CD4-positive, alpha-beta T cell treated with Interleukin-21 for 1 hour (primary cell): ENCODE measurements around the gene CARMIL3.
"Not testable (repeated sequence)": the region's sequence is repeated elsewhere in the genome, so short reads cannot be mapped to it uniquely, and the experiment has no call there.

Experiments
- DNase-seq: peaks from one replicate; pipeline ENCODE4 v3.0.0-alpha.2; 2020

CARMIL3 gene, protein sequence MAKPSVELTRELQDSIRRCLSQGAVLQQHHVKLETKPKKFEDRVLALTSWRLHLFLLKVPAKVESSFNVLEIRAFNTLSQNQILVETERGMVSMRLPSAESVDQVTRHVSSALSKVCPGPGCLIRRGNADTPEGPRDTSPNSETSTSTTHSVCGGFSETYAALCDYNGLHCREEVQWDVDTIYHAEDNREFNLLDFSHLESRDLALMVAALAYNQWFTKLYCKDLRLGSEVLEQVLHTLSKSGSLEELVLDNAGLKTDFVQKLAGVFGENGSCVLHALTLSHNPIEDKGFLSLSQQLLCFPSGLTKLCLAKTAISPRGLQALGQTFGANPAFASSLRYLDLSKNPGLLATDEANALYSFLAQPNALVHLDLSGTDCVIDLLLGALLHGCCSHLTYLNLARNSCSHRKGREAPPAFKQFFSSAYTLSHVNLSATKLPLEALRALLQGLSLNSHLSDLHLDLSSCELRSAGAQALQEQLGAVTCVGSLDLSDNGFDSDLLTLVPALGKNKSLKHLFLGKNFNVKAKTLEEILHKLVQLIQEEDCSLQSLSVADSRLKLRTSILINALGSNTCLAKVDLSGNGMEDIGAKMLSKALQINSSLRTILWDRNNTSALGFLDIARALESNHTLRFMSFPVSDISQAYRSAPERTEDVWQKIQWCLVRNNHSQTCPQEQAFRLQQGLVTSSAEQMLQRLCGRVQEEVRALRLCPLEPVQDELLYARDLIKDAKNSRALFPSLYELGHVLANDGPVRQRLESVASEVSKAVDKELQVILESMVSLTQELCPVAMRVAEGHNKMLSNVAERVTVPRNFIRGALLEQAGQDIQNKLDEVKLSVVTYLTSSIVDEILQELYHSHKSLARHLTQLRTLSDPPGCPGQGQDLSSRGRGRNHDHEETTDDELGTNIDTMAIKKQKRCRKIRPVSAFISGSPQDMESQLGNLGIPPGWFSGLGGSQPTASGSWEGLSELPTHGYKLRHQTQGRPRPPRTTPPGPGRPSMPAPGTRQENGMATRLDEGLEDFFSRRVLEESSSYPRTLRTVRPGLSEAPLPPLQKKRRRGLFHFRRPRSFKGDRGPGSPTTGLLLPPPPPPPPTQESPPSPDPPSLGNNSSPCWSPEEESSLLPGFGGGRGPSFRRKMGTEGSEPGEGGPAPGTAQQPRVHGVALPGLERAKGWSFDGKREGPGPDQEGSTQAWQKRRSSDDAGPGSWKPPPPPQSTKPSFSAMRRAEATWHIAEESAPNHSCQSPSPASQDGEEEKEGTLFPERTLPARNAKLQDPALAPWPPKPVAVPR (N-terminal part only)

DNA sequence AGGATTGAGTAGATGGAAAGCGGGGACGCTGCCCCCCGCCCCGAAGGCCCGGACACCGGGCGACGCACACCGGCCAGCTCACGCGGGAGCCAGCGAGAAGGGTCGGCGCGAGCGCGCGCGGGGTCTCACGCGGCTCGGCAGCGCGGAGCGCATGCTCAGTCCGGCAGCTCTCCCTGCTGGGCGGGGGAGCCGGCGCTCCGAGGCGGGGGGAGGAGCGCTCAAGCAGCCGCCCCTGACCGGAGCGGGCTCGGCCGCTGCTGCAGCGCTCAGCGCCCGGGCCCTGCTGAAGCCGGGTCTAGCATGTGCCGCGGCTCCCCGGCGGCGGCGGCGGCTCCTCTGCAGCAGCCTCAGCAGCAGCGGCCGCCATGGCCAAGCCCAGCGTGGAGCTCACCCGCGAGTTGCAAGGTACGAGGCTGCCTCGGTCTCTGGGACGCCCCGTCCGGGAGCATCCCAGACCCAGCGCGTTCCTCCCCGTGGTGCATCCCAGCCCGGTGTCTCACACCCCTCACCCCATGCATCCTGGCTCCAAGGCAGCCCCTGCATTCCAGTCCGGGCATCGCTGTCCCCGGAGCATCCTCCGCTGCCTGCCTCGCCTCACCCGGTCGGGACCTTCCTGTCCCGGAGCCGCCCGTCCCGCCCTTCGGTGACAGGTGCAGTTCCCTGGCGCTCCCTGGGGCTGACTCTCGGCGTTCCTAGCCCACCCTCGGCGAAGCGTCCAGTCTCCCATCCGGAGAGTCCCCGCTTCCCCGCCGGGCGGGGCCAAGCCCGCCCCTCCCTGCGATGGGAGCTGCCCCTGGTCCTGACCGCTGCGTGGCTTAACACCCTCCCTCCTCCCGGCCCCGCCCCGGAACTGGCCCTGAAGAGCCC, at the start of gene CARMIL3:
Gene CARMIL3, plus strand, starts transcription at position 221 of the 867 bp plus-strand sequence. Its CDS starts 145 bp downstream, at position 366.
- peak; percentile 63 for DNase-seq

DNA sequence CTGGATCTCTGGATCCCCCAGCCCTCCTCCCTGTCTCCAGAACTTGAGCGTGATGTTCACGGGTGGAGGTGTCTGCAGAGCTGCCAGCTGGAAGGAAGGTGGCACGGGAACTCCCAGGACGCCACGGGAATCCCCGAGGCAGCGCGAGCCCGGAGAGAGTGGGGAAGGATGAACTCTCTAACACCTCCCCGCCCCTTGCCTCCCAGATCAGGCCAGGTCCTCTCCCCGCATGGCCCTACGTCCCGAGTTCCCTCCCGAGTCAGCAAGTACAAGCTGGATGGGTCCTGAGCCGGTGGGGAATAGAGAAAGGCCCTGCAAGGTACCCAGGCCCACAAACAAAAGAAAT, 45.4 kb upstream of the CARMIL3 start:
- DNase-seq, result not testable (repeated sequence)

DNA sequence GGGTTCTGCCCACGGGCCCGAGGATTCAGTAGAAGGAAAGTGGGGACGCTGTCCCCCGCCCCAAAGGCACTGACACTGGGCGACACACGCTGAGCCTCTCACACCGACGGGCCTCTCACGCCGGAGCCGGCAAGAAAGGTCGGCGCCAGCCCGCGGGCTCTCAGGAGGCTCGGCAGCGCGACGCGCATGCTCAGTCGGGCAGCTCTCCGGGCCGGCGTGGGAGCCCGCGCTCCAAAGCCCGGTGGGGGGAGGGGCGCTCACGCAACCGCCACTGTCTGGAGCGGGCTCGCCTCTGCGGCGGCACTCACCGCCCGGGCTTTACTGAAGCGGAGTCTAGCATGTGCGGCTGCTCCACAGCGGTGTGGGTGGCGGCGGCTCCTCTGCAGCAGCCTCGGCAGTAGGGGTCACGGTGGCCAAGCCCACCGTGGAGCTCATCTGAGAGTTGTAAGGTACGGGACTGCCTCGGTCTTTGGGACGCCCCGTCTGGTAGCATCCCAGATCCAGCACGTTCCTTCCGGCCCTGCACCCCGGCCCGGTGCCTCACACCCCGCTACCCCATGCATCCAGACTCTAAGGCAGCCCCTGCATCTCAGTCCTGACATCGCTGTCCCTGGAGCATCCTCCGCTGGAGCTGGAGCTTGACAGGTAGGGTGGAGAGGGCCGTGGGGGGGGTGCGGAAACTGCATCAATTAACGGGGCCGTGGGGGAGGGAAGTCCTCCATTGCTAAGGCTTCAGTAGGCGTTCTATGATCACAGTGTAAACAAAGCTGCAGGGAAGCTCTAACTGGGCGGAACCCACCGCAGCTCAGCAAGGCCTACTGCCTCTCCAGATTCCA, 44.8 kb upstream of the CARMIL3 start:
- DNase-seq, result peak; percentile 69

DNA sequence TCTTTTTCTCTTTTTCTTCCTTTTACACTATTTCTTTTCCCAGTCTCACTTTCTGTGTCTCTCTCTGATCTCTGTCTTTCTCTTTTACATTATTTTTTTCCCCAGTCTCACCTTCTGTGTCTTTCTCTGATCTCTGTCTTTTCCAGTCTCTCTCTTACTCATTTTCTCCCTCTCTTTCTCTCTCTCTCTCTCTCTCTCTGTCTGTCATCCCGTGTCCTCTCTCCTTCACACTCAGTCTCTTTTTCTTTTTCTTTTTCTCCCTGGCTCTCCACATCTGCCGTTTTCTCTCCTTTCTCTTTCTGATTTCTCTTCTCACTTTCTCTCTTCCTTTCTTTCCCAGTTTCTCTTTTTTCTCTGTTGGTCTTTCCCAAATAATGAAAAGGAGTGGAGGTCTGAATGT, 40.8 kb upstream of the CARMIL3 start:
- DNase-seq, result no peak

DNA sequence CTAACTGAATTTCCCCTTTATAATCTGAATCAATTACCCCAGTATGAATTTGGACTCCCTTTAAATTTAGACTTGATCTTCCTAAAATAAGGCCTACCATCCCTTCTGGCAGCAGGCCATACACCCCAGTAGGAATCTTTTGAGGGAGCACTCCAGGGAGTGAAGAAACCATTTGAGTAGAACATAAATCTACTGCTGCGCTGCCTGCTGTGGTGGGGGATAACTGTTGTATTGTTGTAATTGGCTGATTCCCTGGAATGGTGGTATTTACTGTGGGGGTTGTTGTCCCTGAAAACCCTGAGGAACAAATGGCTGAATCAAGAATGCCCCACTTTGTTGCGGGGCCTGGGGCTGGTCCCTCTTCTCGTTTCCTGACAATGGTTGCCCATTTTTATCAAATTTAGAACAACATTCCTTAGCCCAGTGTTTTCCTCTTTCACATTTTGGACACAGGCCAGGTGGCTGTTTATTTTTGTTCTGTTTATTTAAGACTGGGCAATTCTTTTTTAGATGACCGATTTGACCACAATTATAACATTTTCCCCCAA, 39.0 kb upstream of the CARMIL3 start:
- not testable (repeated sequence) for DNase-seq

DNA sequence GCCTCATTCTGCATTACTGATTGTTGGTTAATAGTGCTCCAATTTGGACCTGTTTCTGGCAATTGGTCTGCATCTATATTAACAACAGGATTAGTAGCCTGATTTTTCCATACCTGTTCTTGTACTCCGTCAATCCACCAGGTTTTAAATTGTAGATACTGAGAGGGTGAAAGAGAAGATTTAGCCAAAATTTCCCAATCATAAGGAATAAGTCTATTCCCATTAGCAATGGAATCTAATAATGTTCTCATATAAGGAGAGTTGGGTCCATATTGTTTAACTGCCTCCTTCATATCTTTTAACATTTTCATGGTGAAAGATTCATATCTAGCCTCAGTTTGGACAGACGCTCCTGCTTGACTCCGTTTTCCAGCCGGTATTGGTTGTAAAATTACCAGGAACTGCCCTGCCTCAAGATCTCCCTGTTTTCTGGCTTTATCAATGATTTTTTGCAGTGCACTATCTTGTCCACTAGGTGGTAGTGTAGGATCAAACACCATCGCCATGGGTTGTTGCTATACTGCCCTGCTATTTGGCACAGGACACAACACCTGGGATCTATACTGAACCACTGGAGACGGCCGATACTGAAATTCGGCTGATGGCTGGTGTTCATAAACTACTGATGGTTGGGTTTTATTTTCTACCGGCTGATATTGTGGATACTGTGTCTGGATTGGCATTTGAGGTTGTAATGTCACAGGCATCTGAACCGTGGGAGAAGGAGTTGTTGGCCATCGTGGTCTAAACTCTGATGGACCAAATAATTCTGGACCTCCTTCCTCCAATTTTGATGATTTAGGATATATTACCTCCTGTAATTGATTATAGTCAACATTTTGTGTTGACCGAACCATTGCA, 37.9 kb upstream of the CARMIL3 start:
- peak; percentile 83 for DNase-seq

DNA sequence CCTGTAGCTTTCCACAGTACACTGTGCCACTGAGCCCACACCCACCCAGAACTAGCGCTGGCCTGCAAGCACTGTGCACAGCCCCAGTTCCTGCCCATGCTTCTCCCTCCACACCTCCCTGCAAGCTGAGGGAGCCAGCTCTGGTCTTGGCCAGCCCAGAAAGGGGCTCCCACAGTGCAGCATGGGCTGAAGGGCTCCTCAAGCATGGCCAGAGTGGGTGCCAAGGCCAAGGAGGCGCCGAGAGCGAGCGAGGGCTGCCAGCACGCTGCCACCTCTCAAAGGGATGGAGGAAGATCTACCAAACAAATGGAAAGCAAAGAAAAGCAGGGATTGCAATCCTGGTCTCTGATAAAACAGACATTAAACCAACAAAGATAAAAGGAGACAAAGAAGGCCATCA, 36.1 kb upstream of the CARMIL3 start:
- DNase-seq, result not testable (repeated sequence)

DNA sequence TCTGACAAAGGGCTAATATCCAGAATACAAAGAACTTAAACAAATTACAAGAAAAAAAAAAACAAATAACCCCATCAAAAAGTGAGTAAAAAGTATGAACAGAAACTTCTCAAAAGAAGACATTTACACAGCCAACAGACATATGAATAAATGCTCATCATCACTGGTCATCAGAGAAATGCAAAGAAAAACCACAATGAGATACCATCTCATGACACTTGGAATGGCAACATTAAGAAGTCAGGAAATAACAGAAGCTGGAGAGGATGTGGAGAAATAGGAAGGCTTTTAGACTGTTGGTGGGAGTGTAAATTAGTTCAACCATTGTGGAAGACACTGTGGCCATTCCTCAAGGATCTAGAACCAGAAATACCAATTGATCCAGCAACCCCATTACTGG, 32.8 kb upstream of the CARMIL3 start:
- not testable (repeated sequence) for DNase-seq

DNA sequence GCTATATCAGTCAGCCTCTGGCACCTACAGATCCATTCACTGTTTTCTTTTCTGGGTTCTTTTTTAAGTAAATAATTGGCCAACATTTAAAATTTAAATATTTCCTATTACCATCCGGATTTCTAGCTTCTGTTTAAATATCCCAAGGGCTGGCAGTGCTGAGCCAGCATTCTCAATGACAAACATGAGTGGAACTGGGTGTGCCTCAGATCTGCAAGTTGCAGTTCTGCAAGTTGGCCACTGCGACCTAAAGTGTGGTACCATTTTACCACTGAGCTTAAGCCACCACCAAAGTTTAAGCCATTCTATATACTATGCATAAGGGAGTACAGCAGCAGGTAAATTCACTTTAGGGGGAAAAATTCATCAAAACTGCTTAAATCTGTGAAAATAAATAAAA, 31.9 kb upstream of the CARMIL3 start:
- not testable (repeated sequence) for DNase-seq

DNA sequence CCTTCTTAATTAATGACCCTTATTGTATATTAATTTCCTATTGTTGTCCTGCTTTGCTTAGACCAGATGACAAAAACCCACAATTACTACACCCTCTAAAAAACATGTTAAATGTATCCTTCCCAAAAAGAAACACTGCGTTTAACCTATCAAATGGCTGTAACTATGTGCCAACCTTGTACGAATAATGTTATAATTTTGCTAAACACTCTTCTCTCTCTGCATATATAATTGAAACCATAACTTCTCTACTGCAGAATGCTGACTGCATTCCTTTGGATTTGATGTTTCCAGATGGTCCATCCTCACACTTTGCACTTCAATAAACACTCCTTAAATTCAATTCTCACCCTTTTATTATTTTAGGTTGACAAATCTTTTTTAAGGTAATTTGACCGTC, 31.3 kb upstream of the CARMIL3 start:
- DNase-seq, result not testable (repeated sequence)

DNA sequence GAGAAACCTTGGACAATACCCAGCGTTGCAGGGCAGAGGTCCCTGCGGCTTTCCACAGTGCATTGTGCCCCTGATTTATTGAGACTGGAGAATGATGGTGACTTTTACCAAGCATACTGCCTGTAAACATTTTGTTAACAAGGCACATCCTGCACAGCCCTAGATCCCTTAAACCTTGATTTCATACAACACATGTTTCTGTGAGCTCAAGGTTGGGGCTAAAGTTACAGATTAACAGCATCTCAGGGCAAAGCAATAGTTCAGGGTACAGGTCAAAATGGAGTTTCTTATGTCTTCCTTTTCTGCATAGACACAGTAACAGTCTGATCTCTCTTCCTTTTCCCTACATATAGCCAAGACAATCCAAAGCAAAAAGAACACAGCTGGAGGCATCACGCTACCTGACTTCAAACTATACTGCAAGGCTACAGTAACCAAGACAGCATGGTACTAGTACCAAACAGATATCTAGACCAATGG, 26.8 kb upstream of the CARMIL3 start:
- DNase-seq, result not testable (repeated sequence)

DNA sequence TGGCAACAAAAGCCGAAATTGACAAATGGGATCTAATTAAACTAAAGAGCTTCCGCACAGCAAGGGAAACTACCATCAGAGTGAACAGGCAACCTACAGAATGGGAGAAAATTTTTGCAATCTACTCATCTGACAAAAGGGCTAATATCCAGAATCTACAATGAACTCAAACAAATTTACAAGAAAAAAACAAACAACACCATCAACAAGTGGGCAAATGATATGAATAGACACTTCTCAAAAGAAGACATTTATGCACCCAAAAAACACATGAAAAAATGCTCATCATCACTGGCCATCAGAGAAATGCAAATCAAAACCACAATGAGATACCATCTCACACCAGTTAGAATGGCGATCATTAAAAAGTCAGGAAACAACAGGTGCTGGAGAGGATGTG, 22.1 kb upstream of the CARMIL3 start:
- not testable (repeated sequence) for DNase-seq

DNA sequence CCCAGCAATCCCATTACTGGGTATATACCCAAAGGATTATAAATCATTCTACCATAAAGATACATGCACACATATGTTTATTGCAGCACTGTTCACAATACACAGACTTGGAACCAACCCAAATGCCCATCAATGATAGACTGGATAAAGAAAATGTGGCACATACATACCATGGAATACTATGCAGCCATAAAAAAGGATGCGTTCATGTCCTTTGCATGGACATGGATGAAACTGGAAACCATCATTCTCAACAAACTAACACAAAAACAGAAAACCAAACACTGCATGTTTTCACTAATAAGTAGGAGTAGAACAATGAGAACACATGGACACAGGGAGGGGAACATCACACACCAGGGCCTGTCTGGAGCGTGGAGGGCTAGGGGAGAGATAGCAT, 20.5 kb upstream of the CARMIL3 start:
- not testable (repeated sequence) for DNase-seq

DNA sequence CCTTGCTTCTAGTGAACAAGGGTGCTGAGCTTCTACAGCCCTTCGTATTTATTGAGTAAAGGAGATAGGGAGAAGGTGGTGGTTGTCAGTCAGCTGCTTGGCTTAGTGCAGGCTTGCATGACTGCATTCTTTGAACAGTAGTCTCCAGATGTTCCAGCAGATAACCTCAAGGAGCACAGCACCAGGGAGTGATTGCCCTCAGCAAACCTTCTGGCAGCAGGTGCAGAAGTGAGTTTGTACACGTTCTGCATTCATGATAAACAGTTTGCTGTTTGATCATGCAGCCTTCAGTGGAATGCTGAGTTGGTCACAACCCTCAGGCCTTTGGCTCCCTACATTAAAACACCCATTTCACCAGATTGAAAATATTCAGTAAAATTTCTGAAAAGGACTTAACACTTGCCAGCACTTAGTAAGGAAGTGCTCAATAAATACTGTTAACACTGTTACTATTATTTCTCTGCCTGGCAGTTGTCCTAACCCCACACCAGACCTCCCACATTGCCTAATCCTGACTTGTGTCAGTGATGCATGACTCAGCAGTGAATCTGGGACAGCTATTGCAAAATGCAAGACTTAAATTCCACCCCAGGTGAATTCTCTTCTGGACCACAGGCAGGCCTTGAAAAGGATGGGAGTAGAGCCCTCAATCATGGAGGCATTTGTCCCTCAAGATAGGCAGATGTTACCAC, 18.9 kb upstream of the CARMIL3 start:
- no peak for DNase-seq

DNA sequence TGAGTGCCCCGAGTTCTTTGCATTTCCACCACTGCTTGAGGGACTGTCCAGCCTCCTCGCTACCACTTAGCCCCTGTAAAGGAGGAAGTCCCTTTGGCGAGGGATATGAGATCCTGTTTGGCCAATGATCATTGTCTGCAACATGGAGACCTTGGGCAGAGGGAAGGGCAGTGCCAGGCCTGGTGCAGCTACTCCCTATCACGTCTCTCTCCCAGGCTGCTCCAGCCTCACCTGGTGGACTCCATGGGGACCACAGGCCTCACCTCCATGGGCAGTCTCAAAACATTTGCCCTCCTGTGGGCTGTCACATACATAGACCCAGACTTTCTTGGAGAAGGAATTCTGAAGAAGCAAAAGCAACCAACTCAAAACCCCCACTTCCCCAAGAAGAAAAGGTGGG, 16.0 kb upstream of the CARMIL3 start:
- not testable (repeated sequence) for DNase-seq

DNA sequence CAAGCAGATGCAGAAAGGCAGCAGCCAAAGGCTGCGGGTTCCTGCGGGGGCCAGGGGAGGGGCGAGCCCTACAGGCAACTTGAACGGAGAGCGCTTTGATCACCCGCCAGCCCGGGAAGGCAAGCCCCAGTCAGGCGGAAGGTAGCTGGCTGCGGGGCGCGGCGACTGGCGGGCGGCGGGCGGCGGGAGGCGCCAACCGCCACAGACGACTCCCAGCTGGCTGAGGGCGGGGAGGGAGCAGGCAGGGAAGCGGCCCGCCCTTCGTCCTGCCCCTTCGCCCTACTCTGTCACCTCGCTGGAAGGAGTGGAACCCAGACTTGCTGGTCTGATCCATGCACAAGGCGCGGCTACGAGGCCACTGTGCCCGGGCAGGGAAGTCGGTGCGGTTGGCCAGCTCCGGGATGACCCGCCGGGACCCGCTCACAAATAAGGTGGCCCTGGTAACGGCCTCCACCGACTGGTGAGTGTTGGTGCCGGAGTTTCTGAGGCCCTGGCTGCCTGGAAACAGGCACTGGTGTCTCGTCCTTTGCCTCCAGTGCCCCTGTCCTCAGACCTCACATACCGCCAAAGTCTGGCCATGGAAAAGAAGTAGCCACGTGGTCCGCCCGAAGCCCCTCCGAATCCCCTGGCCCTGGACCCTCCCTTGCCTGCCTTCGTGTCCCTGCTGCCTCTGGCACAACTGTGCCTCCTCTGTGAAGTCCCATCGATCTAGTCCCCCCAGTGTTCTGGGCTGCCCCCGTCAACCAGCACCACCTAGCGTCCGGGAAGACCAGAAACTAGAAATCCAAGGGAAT, 15.4 kb upstream of the CARMIL3 start:
- peak; percentile 72 for DNase-seq

DNA sequence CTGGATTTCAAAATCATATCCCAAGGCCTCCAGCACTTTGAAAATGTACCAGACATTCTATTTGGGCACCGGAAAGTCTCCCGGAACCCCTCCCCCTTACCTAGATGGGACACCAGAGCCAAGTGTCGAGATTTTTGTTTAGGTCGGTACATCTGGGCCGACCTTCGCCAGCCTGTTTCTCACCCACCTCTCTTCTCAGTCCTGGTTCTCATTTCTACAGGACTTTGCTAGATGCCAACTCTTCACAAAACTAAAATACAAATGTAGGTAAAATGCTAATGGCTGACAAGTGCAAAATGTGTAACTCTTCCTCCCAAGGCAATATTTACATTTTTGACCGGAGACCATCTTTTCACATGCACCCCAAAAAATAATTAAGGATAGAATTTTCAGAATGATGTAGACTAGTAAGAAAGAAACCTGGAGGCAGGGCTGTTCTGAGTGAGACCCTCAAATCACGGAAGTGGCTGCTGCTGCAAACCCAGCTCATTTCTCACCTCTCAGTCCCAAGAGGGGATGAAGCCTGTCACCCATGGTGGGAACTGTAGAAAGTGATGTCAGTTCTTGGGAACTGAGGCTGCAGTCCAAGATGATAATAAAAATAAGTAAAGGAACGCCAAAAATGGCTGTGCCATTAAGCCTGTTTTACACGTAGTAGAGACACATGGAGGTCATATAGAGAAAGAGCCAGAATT, 14.7 kb upstream of the CARMIL3 start:
- DNase-seq, result not testable (repeated sequence)
